HepG2 (cell line): Measurements from ENCODE around the gene GPATCH8. TPM values are rescaled to one million over a fixed set of nuclear protein-coding genes. Genes with fewer than 3 reads are reported as not detected.

Experiments used
- ADNP ChIP-seq: sonication (generic); formaldehyde crosslinking; IDR thresholded peaks from 2 replicates; pipeline ENCODE4 v1.4.0; 2020; ENCODE audit warnings: missing genetic modification reagents
- CREM ChIP-seq, 2 experiments: sonication (generic) in 1 of 2; formaldehyde crosslinking in 1 of 2; IDR thresholded peaks; 2 replicates each; pipeline versions ENCODE4 v1.4.0 to v1.6.1; 2016 to 2020; ENCODE audit warnings: antibody characterized with exemption in 1 of 2, mild to moderate bottlenecking in 1 of 2, missing genetic modification reagents in 1 of 2
- HOXA3 ChIP-seq: sonication (generic); formaldehyde crosslinking; IDR thresholded peaks from 2 replicates; pipeline ENCODE4 v1.5.0; 2020; ENCODE audit warnings: missing genetic modification reagents
- MTA1 ChIP-seq: sonication (generic); formaldehyde crosslinking; IDR thresholded peaks from 2 replicates; pipeline ENCODE4 v1.4.0; 2020; ENCODE audit warnings: missing genetic modification reagents, mild to moderate bottlenecking, borderline replicate concordance
- SP5 ChIP-seq: IDR thresholded peaks from 2 replicates; pipeline ENCODE4 v1.6.1; 2016; ENCODE audit warnings: low read depth, borderline replicate concordance
- YY1 ChIP-seq: IDR thresholded peaks from 2 replicates; pipeline ENCODE4 v1.6.1; 2011; ENCODE audit warnings: low read length, low read depth, moderate library complexity, mild to moderate bottlenecking; ENCODE audit not compliant: insufficient read depth, insufficient replicate concordance
- ZEB1 ChIP-seq: IDR thresholded peaks from 2 replicates; pipeline ENCODE4 v1.6.1; 2012; ENCODE audit warnings: mild to moderate bottlenecking, low read depth, inconsistent platforms; ENCODE audit not compliant: insufficient replicate concordance
- ZNF720 ChIP-seq: sonication (generic); formaldehyde crosslinking; IDR thresholded peaks from 2 replicates; pipeline ENCODE4 v1.4.0; 2020; ENCODE audit warnings: missing genetic modification reagents
- polyA plus RNA-seq, 8 experiments: library from polyadenylated mRNA; depleted of rRNA in 3 of 8; stranded (reverse) in 7 of 8; unstranded in 1 of 8; fragments of >200 nt; fragmentation: Illumina TruSeq in 4 of 8; extraction: Trizol in 4 of 8; gene quantifications; 2 replicates each; pipeline versions ENCODE4 v1.2.1 to v1.2.3, GENCODE V29; 2011 to 2016; ENCODE audit warnings: low read depth in 4 of 8, missing spikeins in 1 of 8, mixed read lengths in 1 of 8; ENCODE audit not compliant: insufficient read depth in 1 of 8
- total RNA-seq, 5 experiments: library from RNA; depleted of rRNA; stranded (reverse); fragments of >200 nt; fragmentation: Illumina TruSeq; extraction: Trizol; gene quantifications; 2 replicates each; pipeline ENCODE4 v1.2.3, GENCODE V29; 2016; ENCODE audit warnings: low read depth in 1 of 5
- TF ChIP-seq, protein P1 (sequence below): sonication (generic); formaldehyde crosslinking; IDR thresholded peaks from one replicate; pipeline ENCODE4 v1.5.1; 2020; ENCODE audit warnings: mild to moderate bottlenecking, missing genetic modification reagents; ENCODE audit errors: not compliant biosample characterization
- TF ChIP-seq, protein P2 (sequence below): IDR thresholded peaks from 2 replicates; pipeline ENCODE4 v1.6.1; 2012; ENCODE audit warnings: low read depth, low read length, improper control_type of control experiment
- TF ChIP-seq, protein P3 (sequence below): sonication (generic); formaldehyde crosslinking; IDR thresholded peaks from 2 replicates; pipeline ENCODE4 v1.5.1; 2020; ENCODE audit warnings: mild to moderate bottlenecking, missing genetic modification reagents
- TF ChIP-seq, protein P4 (sequence below): sonication (generic); formaldehyde crosslinking; IDR thresholded peaks from 2 replicates; pipeline ENCODE4 v1.8.0; 2022; ENCODE audit warnings: missing genetic modification reagents, mild to moderate bottlenecking, borderline replicate concordance

GPATCH8 gene
- total and polyA plus RNA-seq, 2 of the 13 experiments (the other 11 are each of a cell fraction or from before 2014, with no cell fraction given), result 20.7 to 21.5 TPM

GRCh38 chr17:44374306-44375195 lies 128.7 kb downstream of the GPATCH8 start (continued):
- TF ChIP-seq, protein P1, sequence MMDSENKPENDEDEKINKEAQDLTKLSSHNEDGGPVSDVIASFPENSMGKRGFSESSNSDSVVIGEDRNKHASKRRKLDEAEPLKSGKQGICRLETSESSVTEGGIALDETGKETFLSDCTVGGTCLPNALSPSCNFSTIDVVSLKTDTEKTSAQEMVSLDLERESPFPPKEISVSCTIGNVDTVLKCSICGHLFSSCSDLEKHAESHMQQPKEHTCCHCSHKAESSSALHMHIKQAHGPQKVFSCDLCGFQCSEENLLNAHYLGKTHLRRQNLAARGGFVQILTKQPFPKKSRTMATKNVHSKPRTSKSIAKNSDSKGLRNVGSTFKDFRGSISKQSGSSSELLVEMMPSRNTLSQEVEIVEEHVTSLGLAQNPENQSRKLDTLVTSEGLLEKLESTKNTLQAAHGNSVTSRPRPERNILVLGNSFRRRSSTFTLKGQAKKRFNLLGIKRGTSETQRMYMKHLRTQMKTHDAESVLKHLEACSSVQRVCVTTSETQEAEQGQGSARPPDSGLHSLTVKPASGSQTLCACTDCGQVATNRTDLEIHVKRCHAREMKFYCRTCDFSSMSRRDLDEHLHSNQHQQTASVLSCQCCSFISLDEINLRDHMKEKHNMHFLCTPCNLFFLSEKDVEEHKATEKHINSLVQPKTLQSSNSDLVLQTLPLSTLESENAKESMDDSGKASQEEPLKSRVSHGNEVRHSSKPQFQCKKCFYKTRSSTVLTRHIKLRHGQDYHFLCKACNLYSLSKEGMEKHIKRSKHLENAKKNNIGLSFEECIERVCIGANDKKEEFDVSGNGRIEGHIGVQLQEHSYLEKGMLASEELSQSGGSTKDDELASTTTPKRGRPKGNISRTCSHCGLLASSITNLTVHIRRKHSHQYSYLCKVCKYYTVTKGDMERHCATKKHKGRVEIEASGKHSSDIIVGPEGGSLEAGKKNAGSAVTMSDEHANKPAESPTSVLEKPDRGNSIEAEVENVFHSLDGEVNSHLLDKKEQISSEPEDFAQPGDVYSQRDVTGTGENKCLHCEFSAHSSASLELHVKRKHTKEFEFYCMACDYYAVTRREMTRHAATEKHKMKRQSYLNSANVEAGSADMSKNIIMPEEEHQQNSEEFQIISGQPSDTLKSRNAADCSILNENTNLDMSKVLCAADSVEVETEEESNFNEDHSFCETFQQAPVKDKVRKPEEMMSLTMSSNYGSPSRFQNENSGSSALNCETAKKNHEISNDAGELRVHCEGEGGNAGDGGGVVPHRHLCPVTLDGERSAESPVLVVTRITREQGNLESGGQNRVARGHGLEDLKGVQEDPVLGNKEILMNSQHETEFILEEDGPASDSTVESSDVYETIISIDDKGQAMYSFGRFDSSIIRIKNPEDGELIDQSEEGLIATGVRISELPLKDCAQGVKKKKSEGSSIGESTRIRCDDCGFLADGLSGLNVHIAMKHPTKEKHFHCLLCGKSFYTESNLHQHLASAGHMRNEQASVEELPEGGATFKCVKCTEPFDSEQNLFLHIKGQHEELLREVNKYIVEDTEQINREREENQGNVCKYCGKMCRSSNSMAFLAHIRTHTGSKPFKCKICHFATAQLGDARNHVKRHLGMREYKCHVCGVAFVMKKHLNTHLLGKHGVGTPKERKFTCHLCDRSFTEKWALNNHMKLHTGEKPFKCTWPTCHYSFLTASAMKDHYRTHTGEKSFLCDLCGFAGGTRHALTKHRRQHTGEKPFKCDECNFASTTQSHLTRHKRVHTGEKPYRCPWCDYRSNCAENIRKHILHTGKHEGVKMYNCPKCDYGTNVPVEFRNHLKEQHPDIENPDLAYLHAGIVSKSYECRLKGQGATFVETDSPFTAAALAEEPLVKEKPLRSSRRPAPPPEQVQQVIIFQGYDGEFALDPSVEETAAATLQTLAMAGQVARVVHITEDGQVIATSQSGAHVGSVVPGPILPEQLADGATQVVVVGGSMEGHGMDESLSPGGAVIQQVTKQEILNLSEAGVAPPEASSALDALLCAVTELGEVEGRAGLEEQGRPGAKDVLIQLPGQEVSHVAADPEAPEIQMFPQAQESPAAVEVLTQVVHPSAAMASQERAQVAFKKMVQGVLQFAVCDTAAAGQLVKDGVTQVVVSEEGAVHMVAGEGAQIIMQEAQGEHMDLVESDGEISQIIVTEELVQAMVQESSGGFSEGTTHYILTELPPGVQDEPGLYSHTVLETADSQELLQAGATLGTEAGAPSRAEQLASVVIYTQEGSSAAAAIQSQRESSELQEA (CRISPR knock-in tag), result peak; percentile 41
- 0 out of 2 replicates have a peak, but pooled peaks have one; percentile 35 for TF ChIP-seq CREM (IDR thresholded peaks at IDR 0.05)
- no peak for TF ChIP-seq CREM (CRISPR knock-in tag; IDR thresholded peaks at IDR 0.05)
- TF ChIP-seq ZNF720 (CRISPR knock-in tag), result no peak
- TF ChIP-seq SP5, result peak; percentile 40; the same call in 1 of the 2 replicates
- TF ChIP-seq, protein P2, sequence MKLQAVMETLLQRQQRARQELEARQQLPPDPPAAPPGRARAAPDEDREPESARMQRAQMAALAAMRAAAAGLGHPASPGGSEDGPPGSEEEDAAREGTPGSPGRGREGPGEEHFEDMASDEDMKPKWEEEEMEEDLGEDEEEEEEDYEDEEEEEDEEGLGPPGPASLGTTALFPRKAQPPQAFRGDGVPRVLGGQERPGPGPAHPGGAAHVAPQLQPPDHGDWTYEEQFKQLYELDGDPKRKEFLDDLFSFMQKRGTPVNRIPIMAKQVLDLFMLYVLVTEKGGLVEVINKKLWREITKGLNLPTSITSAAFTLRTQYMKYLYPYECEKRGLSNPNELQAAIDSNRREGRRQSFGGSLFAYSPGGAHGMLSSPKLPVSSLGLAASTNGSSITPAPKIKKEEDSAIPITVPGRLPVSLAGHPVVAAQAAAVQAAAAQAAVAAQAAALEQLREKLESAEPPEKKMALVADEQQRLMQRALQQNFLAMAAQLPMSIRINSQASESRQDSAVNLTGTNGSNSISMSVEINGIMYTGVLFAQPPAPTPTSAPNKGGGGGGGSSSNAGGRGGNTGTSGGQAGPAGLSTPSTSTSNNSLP, result no peak
- TF ChIP-seq, protein P3, sequence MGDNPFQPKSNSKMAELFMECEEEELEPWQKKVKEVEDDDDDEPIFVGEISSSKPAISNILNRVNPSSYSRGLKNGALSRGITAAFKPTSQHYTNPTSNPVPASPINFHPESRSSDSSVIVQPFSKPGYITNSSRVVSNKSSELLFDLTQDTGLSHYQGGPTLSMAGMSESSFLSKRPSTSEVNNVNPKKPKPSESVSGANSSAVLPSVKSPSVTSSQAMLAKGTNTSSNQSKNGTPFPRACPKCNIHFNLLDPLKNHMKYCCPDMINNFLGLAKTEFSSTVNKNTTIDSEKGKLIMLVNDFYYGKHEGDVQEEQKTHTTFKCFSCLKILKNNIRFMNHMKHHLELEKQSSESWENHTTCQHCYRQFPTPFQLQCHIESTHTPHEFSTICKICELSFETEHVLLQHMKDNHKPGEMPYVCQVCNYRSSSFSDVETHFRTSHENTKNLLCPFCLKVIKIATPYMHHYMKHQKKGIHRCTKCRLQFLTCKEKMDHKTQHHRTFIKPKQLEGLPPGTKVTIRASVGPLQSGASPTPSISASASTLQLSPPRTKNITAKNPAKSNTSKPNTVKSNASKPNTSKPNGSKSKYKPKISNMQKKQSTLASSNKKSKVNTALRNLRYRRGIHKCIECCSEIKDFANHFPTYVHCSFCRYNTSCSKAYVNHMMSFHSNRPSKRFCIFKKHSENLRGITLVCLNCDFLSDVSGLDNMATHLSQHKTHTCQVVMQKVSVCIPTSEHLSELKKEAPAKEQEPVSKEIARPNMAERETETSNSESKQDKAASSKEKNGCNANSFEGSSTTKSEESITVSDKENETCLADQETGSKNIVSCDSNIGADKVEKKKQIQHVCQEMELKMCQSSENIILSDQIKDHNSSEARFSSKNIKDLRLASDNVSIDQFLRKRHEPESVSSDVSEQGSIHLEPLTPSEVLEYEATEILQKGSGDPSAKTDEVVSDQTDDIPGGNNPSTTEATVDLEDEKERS (CRISPR knock-in tag), result no peak
- no peak for TF ChIP-seq ADNP (CRISPR knock-in tag)
- peak; percentile 16 for TF ChIP-seq YY1
- TF ChIP-seq ZEB1, result peak; percentile 58
- peak; percentile 25; the same call in 1 of the 2 replicates for TF ChIP-seq MTA1
- TF ChIP-seq, protein P4, sequence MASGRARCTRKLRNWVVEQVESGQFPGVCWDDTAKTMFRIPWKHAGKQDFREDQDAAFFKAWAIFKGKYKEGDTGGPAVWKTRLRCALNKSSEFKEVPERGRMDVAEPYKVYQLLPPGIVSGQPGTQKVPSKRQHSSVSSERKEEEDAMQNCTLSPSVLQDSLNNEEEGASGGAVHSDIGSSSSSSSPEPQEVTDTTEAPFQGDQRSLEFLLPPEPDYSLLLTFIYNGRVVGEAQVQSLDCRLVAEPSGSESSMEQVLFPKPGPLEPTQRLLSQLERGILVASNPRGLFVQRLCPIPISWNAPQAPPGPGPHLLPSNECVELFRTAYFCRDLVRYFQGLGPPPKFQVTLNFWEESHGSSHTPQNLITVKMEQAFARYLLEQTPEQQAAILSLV (CRISPR knock-in tag), result 0 out of 2 replicates have a peak, but pooled peaks have one; percentile 31
- no peak; the same call in 1 of the 2 replicates for TF ChIP-seq HOXA3
